Measurements from ENCODE around the gene ZNF33A.

ZNF33A gene

GRCh38 chr10:38094158-38094926 lies 83.9 kb downstream of the ZNF33A start, which contains the start of gene ZNF37A:
Gene ZNF37A (plus strand): TSS chr10:38094337. CDS start chr10:38096618, 2,281 bp downstream.
- Histone ChIP-seq H3K79me2 (ENCODE audit: insufficient read depth, low read depth) (peaks cover 8% of the 10 kb centered on the region; the same call in 1 of the 2 replicates), H3K27ac (peak within 1 kb of the TSS; percentile 65), H3K4me1 (ENCODE audit: low read depth, poor library complexity, severe bottlenecking) (peaks cover 3% of the 10 kb centered on the region), H3K36me3 (ENCODE audit: insufficient read depth) (peaks cover 5% of the 10 kb centered on the region; the same call in 1 of the 2 replicates), H3K27me3 (ENCODE audit: insufficient read depth, low read depth) (no peaks in the 10 kb centered on the region), H3K4me2 (peak within 1 kb of the TSS; percentile 88), H4K20me1 (ENCODE audit: insufficient read depth) (no peaks in the 10 kb centered on the region), H2AFZ (ENCODE audit: low read depth) (peak within 1 kb of the TSS; percentile 87), H3K9ac (peak within 1 kb of the TSS; percentile 93), H3K4me3 (IDR thresholded peaks at IDR 0.05; ENCODE audit: insufficient read depth, low read depth, low read length) (no peak within 1 kb of the TSS)
- TF ChIP-seq CTCF (conservative IDR thresholded peaks at IDR 0.05; ENCODE audit: low read depth, low read length), result no peak

- H3K27ac ChIP-seq, result peak overlapping the region; percentile 65
Observed at GRCh38 chr10:38094927-38095574, 84.6 kb downstream of the ZNF33A start.

GRCh38 chr10:38102880-38103279 lies 92.4 kb downstream of the ZNF33A start:
- no peak overlapping the region for H3K9ac ChIP-seq
- no peaks in the 10 kb centered on the region for H4K20me1 ChIP-seq (ENCODE audit: insufficient read depth)
- H3K27ac ChIP-seq, result no peak overlapping the region
- H3K4me3 ChIP-seq (IDR thresholded peaks at IDR 0.05; ENCODE audit: insufficient read depth, low read depth, low read length), result no peak overlapping the region
- no peaks in the 10 kb centered on the region for H3K79me2 ChIP-seq (ENCODE audit: insufficient read depth, low read depth)
- H2AFZ ChIP-seq (ENCODE audit: low read depth), result no peak overlapping the region
- TF ChIP-seq CTCF (conservative IDR thresholded peaks at IDR 0.05; ENCODE audit: low read depth, low read length), result no peak
- no peaks in the 10 kb centered on the region for H3K27me3 ChIP-seq (ENCODE audit: insufficient read depth, low read depth)
- no peak overlapping the region for H3K4me2 ChIP-seq
- no peaks in the 10 kb centered on the region for H3K4me1 ChIP-seq (ENCODE audit: low read depth, poor library complexity, severe bottlenecking)
- H3K36me3 ChIP-seq (ENCODE audit: insufficient read depth), result peaks cover 4% of the 10 kb centered on the region

More at GRCh38 chr10:38094927-38095574, 84.6 kb downstream of the ZNF33A start:
- no peaks in the 10 kb centered on the region for H4K20me1 ChIP-seq (ENCODE audit: insufficient read depth)
- H3K79me2 ChIP-seq (ENCODE audit: insufficient read depth, low read depth), result peaks cover 8% of the 10 kb centered on the region; the same call in 1 of the 2 replicates
- peak overlapping the region; percentile 93 for H3K9ac ChIP-seq
- H3K27me3 ChIP-seq (ENCODE audit: insufficient read depth, low read depth), result no peaks in the 10 kb centered on the region
- H3K36me3 ChIP-seq (ENCODE audit: insufficient read depth), result peaks cover 5% of the 10 kb centered on the region; the same call in 1 of the 2 replicates
- no peak overlapping the region for H3K4me3 ChIP-seq (IDR thresholded peaks at IDR 0.05; ENCODE audit: insufficient read depth, low read depth, low read length)
- TF ChIP-seq CTCF (conservative IDR thresholded peaks at IDR 0.05; ENCODE audit: low read depth, low read length), result no peak
- peak overlapping the region; percentile 88 for H3K4me2 ChIP-seq
- peaks cover 3% of the 10 kb centered on the region for H3K4me1 ChIP-seq (ENCODE audit: low read depth, poor library complexity, severe bottlenecking)
- H2AFZ ChIP-seq (ENCODE audit: low read depth), result peak overlapping the region; percentile 87

- Histone ChIP-seq H3K27me3 (ENCODE audit: insufficient read depth, low read depth) (no peaks in the 10 kb centered on the region), H3K4me3 (IDR thresholded peaks at IDR 0.05; ENCODE audit: insufficient read depth, low read depth, low read length) (no peak overlapping the region), H3K27ac (no peak overlapping the region), H2AFZ (ENCODE audit: low read depth) (no peak overlapping the region), H3K79me2 (ENCODE audit: insufficient read depth, low read depth) (no peaks in the 10 kb centered on the region), H3K9ac (no peak overlapping the region), H4K20me1 (ENCODE audit: insufficient read depth) (no peaks in the 10 kb centered on the region), H3K4me1 (ENCODE audit: low read depth, poor library complexity, severe bottlenecking) (no peaks in the 10 kb centered on the region), H3K36me3 (ENCODE audit: insufficient read depth) (peaks cover 3% of the 10 kb centered on the region), H3K4me2 (no peak overlapping the region)
- no peak for TF ChIP-seq CTCF (conservative IDR thresholded peaks at IDR 0.05; ENCODE audit: low read depth, low read length)
Observed at GRCh38 chr10:38103756-38104155, 93.3 kb downstream of the ZNF33A start.

Data from KMS-11 (cell line).